Measurements from ENCODE around the gene TNNI2.
"Not testable (repeated sequence)": the region's sequence is repeated elsewhere in the genome, so short reads cannot be mapped to it uniquely, and the experiment has no call there.

The TNNI2 gene

GRCh38 chr11:1870721-1871466 lies 32.1 kb downstream of the TNNI2 start:
- Histone ChIP-seq H3K9ac (no peak overlapping the region), H3K4me2 (ENCODE audit: low read length) (no peak overlapping the region), H3K27me3 (ENCODE audit: control insufficient read depth, insufficient read depth, low read length) (no peaks in the 10 kb centered on the region), H2AFZ (no peak overlapping the region), H3K4me1 (no peaks in the 10 kb centered on the region), H3K27ac (no peak overlapping the region), H3K4me3 (ENCODE audit: low read depth, low read length) (no peak overlapping the region), H3K9me3 (ENCODE audit: control insufficient read depth, low read length) (no peaks in the 10 kb centered on the region), H3K79me2 (no peaks in the 10 kb centered on the region), H3K36me3 (ENCODE audit: control insufficient read depth, insufficient read depth, low read length) (no peaks in the 10 kb centered on the region)
- TF ChIP-seq CTCF (IDR thresholded peaks at IDR 0.05), result no peak

- no peaks in the 10 kb centered on the region for H3K4me1 ChIP-seq
- H3K4me2 ChIP-seq (ENCODE audit: low read length), result no peak overlapping the region
- no peak overlapping the region for H3K27ac ChIP-seq
- no peak for TF ChIP-seq CTCF (IDR thresholded peaks at IDR 0.05)
- no peaks in the 10 kb centered on the region for H3K36me3 ChIP-seq (ENCODE audit: control insufficient read depth, insufficient read depth, low read length)
- H3K4me3 ChIP-seq (ENCODE audit: low read depth, low read length), result no peak overlapping the region
- H3K27me3 ChIP-seq (ENCODE audit: control insufficient read depth, insufficient read depth, low read length), result no peaks in the 10 kb centered on the region
- H3K9ac ChIP-seq, result no peak overlapping the region
- H2AFZ ChIP-seq, result no peak overlapping the region
- H3K79me2 ChIP-seq, result no peaks in the 10 kb centered on the region
- no peaks in the 10 kb centered on the region for H3K9me3 ChIP-seq (ENCODE audit: control insufficient read depth, low read length)
These were observed 32.8 kb downstream of the TNNI2 start for GRCh38 chr11:1871531-1871930.

GRCh38 chr11:1872267-1872985 lies 33.6 kb downstream of the TNNI2 start:
- Histone ChIP-seq H2AFZ (no peak overlapping the region), H3K4me3 (ENCODE audit: low read depth, low read length) (no peak overlapping the region), H3K79me2 (no peaks in the 10 kb centered on the region), H3K36me3 (ENCODE audit: control insufficient read depth, insufficient read depth, low read length) (no peaks in the 10 kb centered on the region), H3K27ac (no peak overlapping the region), H3K4me2 (ENCODE audit: low read length) (no peak overlapping the region), H3K9ac (no peak overlapping the region), H3K27me3 (ENCODE audit: control insufficient read depth, insufficient read depth, low read length) (no peaks in the 10 kb centered on the region), H3K9me3 (ENCODE audit: control insufficient read depth, low read length) (no peaks in the 10 kb centered on the region), H3K4me1 (no peaks in the 10 kb centered on the region)
- TF ChIP-seq CTCF (IDR thresholded peaks at IDR 0.05), result no peak

GRCh38 chr11:1873048-1873812 lies 34.4 kb downstream of the TNNI2 start:
- no peaks in the 10 kb centered on the region for H3K4me1 ChIP-seq
- H3K27ac ChIP-seq, result no peak overlapping the region
- H3K79me2 ChIP-seq, result no peaks in the 10 kb centered on the region
- H3K4me3 ChIP-seq (ENCODE audit: low read depth, low read length), result no peak overlapping the region
- no peaks in the 10 kb centered on the region for H3K9me3 ChIP-seq (ENCODE audit: control insufficient read depth, low read length)
- no peak overlapping the region for H3K9ac ChIP-seq
- no peaks in the 10 kb centered on the region for H3K36me3 ChIP-seq (ENCODE audit: control insufficient read depth, insufficient read depth, low read length)
- TF ChIP-seq CTCF (IDR thresholded peaks at IDR 0.05), result no peak
- H3K4me2 ChIP-seq (ENCODE audit: low read length), result no peak overlapping the region
- H3K27me3 ChIP-seq (ENCODE audit: control insufficient read depth, insufficient read depth, low read length), result no peaks in the 10 kb centered on the region
- H2AFZ ChIP-seq, result no peak overlapping the region

- not testable (repeated sequence) for H3K4me2 ChIP-seq (ENCODE audit: low read length); H3K9me3 ChIP-seq (ENCODE audit: control insufficient read depth, low read length); H3K9ac ChIP-seq; H2AFZ ChIP-seq; H3K27ac ChIP-seq; H3K79me2 ChIP-seq; H3K36me3 ChIP-seq (ENCODE audit: control insufficient read depth, insufficient read depth, low read length); H3K27me3 ChIP-seq (ENCODE audit: control insufficient read depth, insufficient read depth, low read length); H3K4me1 ChIP-seq; H3K4me3 ChIP-seq (ENCODE audit: low read depth, low read length)
These were observed 35.0 kb downstream of the TNNI2 start for GRCh38 chr11:1873813-1874150.

- not testable (repeated sequence) for H3K9ac ChIP-seq; H3K4me3 ChIP-seq (ENCODE audit: low read depth, low read length); H3K27me3 ChIP-seq (ENCODE audit: control insufficient read depth, insufficient read depth, low read length); H3K36me3 ChIP-seq (ENCODE audit: control insufficient read depth, insufficient read depth, low read length); H3K4me1 ChIP-seq; H3K9me3 ChIP-seq (ENCODE audit: control insufficient read depth, low read length); H2AFZ ChIP-seq; H3K4me2 ChIP-seq (ENCODE audit: low read length); H3K79me2 ChIP-seq; H3K27ac ChIP-seq
These were observed 35.8 kb downstream of the TNNI2 start for GRCh38 chr11:1874441-1875092.
